ENCODE data around the gene ATP13A2.
"Not testable (repeated sequence)": the region's sequence is repeated elsewhere in the genome, so short reads cannot be mapped to it uniquely, and the experiment has no call there.

The ATP13A2 gene

GRCh38 chr1:16965486-16966067 is 46.2 kb downstream of the ATP13A2 start:
- ATAC-seq (ENCODE audit: insufficient read depth, low read depth) (no peak), DNase-seq (no peak)
- Histone ChIP-seq H3K9me3 (ENCODE audit: insufficient read depth, low read length, severe bottlenecking) (no peaks in the 10 kb centered on the region), H4K20me1 (ENCODE audit: insufficient read depth, low read length) (no peaks in the 10 kb centered on the region), H3K27ac (ENCODE audit: low read length) (no peak overlapping the region), H3K36me3 (ENCODE audit: insufficient read depth, low read length) (peaks cover 14% of the 10 kb centered on the region), H3K27me3 (ENCODE audit: insufficient read depth, low read length, poor library complexity) (no peaks in the 10 kb centered on the region), H3K4me3 (ENCODE audit: low read depth in 1 of 2, low read length in 2 of 2) (no peak overlapping the region), H3K79me2 (ENCODE audit: insufficient read depth, low read length) (no peaks in the 10 kb centered on the region), H3K4me1 (ENCODE audit: insufficient read depth, low read length) (no peaks in the 10 kb centered on the region), H3K4me2 (ENCODE audit: insufficient read depth, low read length) (no peak overlapping the region), H2AFZ (ENCODE audit: low read depth, low read length) (no peak overlapping the region), H3K9ac (ENCODE audit: low read depth, low read length) (no peak overlapping the region)
- TF ChIP-seq, protein P1, sequence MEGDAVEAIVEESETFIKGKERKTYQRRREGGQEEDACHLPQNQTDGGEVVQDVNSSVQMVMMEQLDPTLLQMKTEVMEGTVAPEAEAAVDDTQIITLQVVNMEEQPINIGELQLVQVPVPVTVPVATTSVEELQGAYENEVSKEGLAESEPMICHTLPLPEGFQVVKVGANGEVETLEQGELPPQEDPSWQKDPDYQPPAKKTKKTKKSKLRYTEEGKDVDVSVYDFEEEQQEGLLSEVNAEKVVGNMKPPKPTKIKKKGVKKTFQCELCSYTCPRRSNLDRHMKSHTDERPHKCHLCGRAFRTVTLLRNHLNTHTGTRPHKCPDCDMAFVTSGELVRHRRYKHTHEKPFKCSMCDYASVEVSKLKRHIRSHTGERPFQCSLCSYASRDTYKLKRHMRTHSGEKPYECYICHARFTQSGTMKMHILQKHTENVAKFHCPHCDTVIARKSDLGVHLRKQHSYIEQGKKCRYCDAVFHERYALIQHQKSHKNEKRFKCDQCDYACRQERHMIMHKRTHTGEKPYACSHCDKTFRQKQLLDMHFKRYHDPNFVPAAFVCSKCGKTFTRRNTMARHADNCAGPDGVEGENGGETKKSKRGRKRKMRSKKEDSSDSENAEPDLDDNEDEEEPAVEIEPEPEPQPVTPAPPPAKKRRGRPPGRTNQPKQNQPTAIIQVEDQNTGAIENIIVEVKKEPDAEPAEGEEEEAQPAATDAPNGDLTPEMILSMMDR (IDR thresholded peaks at IDR 0.05; ENCODE audit: borderline replicate concordance, extremely low read depth, low read length, poor library complexity, severe bottlenecking) = no peak
- no peak for TF ChIP-seq EZH2 (IDR thresholded peaks at IDR 0.05; ENCODE audit: borderline replicate concordance, low read depth, low read length, severe bottlenecking)

DNA sequence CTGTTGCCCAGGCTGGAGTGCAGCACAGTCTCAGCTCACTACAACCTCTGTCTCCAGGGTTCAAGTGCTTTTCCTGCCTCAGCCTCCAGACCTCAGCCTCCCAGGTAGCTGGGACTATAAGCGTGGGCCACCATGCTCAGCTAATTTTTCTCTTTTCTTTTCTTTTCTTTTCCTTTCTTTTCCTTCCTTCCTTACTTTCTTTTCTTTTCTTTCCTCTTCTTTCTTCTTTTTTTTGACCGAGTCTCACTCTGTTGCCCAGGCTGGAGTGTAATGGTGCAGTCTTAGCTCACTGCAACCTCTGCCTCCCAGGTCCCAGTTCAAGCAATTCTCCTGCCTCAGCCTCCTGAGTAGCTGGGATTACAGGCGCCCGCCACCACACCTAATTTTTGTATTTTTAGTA is 47.6 kb downstream of the ATP13A2 start:
- peaks cover 14% of the 10 kb centered on the region for H3K36me3 ChIP-seq (ENCODE audit: insufficient read depth, low read length)
- not testable (repeated sequence) for H3K4me3 ChIP-seq (ENCODE audit: low read depth in 1 of 2, low read length in 2 of 2); H3K9ac ChIP-seq (ENCODE audit: low read depth, low read length); H3K27me3 ChIP-seq (ENCODE audit: insufficient read depth, low read length, poor library complexity); H3K9me3 ChIP-seq (ENCODE audit: insufficient read depth, low read length, severe bottlenecking); H3K4me2 ChIP-seq (ENCODE audit: insufficient read depth, low read length); H3K79me2 ChIP-seq (ENCODE audit: insufficient read depth, low read length); H2AFZ ChIP-seq (ENCODE audit: low read depth, low read length); ATAC-seq (ENCODE audit: insufficient read depth, low read depth); H3K4me1 ChIP-seq (ENCODE audit: insufficient read depth, low read length); DNase-seq; H3K27ac ChIP-seq (ENCODE audit: low read length); H4K20me1 ChIP-seq (ENCODE audit: insufficient read depth, low read length)

- Histone ChIP-seq H3K4me2 (ENCODE audit: insufficient read depth, low read length) (no peak overlapping the region), H4K20me1 (ENCODE audit: insufficient read depth, low read length) (no peaks in the 10 kb centered on the region), H3K4me3 (ENCODE audit: low read depth in 1 of 2, low read length in 2 of 2) (no peak overlapping the region), H2AFZ (ENCODE audit: low read depth, low read length) (no peak overlapping the region), H3K36me3 (ENCODE audit: insufficient read depth, low read length) (peaks cover 10% of the 10 kb centered on the region), H3K9me3 (ENCODE audit: insufficient read depth, low read length, severe bottlenecking) (no peaks in the 10 kb centered on the region), H3K27me3 (ENCODE audit: insufficient read depth, low read length, poor library complexity) (no peaks in the 10 kb centered on the region), H3K9ac (ENCODE audit: low read depth, low read length) (no peak overlapping the region), H3K79me2 (ENCODE audit: insufficient read depth, low read length) (no peaks in the 10 kb centered on the region), H3K4me1 (ENCODE audit: insufficient read depth, low read length) (no peaks in the 10 kb centered on the region), H3K27ac (ENCODE audit: low read length) (no peak overlapping the region)
- DNase-seq (no peak), ATAC-seq (ENCODE audit: insufficient read depth, low read depth) (no peak)
- TF ChIP-seq, protein P1 (IDR thresholded peaks at IDR 0.05; ENCODE audit: borderline replicate concordance, extremely low read depth, low read length, poor library complexity, severe bottlenecking) = no peak
- no peak for TF ChIP-seq EZH2 (IDR thresholded peaks at IDR 0.05; ENCODE audit: borderline replicate concordance, low read depth, low read length, severe bottlenecking)
Observed at GRCh38 chr1:16961297-16962133, 50.2 kb downstream of the ATP13A2 start.

- Histone ChIP-seq H3K9me3 (ENCODE audit: insufficient read depth, low read length, severe bottlenecking) (no peaks in the 10 kb centered on the region), H3K4me2 (ENCODE audit: insufficient read depth, low read length) (no peak overlapping the region), H3K9ac (ENCODE audit: low read depth, low read length) (no peak overlapping the region), H3K79me2 (ENCODE audit: insufficient read depth, low read length) (no peaks in the 10 kb centered on the region), H3K27me3 (ENCODE audit: insufficient read depth, low read length, poor library complexity) (no peaks in the 10 kb centered on the region), H3K4me1 (ENCODE audit: insufficient read depth, low read length) (no peaks in the 10 kb centered on the region), H3K36me3 (ENCODE audit: insufficient read depth, low read length) (peaks cover 10% of the 10 kb centered on the region), H2AFZ (ENCODE audit: low read depth, low read length) (no peak overlapping the region), H3K4me3 (ENCODE audit: low read depth in 1 of 2, low read length in 2 of 2) (no peak overlapping the region), H3K27ac (ENCODE audit: low read length) (no peak overlapping the region), H4K20me1 (ENCODE audit: insufficient read depth, low read length) (no peaks in the 10 kb centered on the region)
- DNase-seq (no peak), ATAC-seq (ENCODE audit: insufficient read depth, low read depth) (no peak)
- no peak for TF ChIP-seq EZH2 (IDR thresholded peaks at IDR 0.05; ENCODE audit: borderline replicate concordance, low read depth, low read length, severe bottlenecking)
- TF ChIP-seq, protein P1 (IDR thresholded peaks at IDR 0.05; ENCODE audit: borderline replicate concordance, extremely low read depth, low read length, poor library complexity, severe bottlenecking) = no peak
Observed at GRCh38 chr1:16960560-16961296, 51.0 kb downstream of the ATP13A2 start.

All from DND-41 (cell line).